HG03442 (cell line): ENCODE data around the gene TLDC2.
A peak's percentile ranks its signal among the peaks of the same experiment; 100 is the strongest.
"Not testable (repeated sequence)": the region's sequence is repeated elsewhere in the genome, so short reads cannot be mapped to it uniquely, and the experiment has no call there.

ENCODE experiments used
- ATAC-seq: cut with Tn5 transposase; IDR thresholded peaks from one replicate; pipeline ENCODE4 v1.9.1; 2021; ENCODE audit warnings: mild to moderate bottlenecking, moderate library complexity; ENCODE audit not compliant: unreplicated experiment

Gene TLDC2

DNA sequence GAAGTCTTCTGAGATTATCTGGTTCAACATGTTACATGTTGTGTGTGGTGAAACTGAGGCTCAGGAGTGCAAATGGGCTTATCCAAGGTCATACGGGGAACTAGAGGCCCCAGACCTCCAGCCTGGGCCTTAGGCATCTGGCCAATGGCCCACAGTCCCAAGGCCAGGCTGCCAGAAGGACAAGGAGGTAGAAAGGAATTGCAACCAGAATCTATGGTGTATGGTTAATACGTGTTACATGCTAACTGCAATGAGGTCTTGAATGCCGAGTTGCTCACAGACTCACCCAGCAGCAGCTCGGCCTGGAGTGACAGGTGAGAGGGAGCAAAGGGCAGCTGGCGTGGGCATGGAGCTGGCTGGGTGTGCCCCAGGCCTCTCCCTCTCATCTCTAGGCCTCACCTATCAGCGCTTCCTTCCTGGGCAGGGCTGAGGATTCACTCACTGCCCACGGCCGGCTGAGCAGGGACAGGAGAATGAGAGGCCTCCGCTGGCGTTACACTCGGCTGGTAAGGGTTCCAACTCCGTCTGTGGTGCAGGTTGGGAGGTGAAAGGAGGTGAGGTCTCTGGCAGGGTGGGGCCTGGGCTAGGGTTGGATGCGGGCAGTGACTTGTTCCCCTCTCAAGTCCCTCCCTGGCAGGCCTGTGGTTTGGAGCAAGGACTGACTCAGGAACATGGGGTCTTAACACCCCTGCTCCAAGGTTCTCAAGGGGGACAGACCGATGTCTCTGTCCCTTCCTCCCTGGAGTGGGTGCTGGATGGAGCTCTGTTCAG, at the start of gene TLDC2:
TLDC2 (plus strand) TSS at position 437 of the 771 bp plus-strand sequence; CDS start at position 474, 37 bp downstream.
- no peak for ATAC-seq

DNA sequence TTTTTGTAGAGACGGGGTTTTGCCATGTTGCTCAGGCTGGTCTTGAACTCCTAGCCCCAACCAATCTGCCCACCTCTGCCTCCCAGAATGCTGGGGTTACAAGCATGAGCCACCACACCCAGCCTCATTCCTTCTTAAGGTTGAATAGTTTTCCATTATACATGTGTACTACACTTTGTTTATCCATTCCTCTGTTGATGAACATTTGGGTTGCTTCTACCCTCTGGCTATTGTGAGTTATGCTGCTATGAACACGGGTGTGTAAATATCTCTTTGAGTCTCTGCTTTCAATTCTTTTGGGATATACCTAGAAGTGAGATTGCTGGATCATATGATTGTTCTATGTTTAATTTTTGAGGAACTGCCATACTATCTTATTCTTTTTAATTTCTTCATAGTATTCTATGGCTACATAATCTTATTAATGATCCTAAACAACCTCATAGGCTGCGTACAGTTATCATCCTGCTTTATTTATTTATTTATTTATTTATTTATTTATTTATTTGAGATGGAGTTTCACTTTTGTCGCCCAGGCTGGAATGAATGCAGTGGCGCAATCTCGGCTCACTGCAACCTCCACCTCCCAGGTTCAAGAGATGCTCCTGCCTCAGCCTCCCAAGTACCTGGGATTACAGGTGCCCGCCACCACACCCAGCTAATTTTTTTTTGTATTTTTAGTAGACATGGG, 49.2 kb upstream of the TLDC2 start:
- ATAC-seq = no peak

DNA sequence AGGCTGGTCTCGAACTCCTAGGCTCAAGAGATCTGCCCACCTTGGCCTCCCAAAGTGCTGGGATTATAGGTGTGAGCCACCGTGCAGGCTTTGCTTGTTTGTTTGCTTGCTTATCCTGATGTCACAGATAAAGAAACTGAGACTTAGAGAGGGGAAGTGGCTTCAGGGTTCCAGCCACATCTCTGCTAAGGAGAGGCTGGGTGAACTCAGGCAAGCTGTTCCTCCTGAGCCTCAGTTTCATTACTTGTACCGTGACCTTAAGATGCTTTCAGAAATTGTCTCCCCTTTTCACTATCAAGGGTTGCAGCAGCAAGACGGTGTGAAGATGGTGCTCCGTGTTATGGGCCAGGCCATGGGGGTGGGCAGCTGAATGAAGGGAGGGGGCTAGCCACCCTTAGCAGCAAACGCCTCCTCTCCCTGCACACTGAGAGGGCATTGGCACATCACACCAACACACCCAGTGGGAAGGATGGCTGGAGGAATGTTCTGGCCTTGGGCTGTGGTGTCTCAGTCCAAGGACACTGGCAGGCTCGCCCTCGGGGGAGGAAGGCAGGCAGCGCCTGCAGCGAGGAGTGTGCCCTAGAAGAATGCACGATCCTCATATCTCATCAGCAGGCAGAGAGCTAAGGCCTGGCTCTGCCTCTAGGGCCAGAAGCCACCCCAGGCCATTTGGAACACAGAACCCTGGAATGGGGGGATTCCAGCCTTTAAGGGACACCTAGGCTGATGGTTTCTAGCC, 48.2 kb upstream of the TLDC2 start:
- peak; percentile 74 for ATAC-seq

DNA sequence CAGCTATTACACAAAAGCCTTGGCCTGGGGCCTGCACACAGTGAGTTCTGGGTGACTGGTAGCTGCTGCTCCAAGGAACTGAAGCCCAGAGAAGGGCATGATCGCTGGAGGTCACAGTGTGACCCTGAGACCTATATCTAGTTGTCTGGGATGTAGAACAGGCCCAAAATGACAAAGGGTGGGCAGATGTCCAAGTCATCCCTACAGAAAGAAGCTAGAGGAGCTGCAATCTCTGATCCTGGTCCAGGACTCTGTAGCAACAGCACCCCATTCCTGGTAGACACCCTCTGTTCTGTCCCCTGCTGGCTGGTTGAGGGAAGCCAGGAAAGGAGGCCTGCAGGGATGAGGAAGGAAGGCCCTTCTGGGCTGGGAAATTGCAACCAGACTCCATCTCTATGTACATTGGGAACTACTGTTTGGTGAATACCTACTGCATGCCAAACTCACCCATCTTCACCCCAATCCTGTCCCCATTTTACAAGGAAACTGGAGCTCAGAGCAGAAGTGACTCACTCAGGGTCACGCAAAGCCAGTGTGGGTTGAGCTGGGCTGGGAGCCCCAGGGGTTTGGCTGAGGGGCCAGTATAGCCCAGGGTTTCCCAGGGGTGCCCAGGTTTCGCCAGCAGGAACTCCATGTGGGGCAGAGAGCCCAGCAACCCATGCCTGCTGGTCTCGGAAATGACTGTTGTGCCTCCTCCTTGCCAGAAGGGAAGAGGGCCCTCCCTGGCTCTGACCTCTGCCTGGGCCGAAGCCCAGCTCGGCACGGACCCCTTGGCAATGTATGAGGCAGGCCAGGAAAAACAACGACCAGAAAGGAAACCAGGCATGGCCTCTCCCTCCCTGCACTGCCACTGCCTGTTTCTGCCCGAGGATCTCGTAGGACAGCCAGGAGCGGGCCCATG, 44.9 kb upstream of the TLDC2 start:
- ATAC-seq = no peak

DNA sequence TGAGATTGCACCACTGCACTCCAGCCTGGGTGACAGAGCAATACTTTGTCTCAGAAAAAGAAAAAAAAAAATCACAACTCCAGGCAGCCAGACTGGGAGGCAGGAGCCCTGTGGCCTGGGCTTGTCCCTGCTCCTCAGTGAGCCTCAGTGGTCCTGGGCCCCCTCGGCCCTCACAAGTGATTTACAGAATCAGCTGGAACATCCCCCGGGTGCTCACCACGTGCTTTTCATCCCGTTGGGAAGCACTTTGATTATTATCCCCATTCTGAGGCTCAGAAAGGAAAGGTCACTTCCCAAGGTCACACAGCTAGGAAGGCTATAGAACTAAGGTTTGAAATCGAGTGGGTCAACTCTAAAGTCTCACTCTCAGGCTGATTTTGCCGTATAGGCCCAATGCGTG, 43.1 kb upstream of the TLDC2 start:
- no peak for ATAC-seq

DNA sequence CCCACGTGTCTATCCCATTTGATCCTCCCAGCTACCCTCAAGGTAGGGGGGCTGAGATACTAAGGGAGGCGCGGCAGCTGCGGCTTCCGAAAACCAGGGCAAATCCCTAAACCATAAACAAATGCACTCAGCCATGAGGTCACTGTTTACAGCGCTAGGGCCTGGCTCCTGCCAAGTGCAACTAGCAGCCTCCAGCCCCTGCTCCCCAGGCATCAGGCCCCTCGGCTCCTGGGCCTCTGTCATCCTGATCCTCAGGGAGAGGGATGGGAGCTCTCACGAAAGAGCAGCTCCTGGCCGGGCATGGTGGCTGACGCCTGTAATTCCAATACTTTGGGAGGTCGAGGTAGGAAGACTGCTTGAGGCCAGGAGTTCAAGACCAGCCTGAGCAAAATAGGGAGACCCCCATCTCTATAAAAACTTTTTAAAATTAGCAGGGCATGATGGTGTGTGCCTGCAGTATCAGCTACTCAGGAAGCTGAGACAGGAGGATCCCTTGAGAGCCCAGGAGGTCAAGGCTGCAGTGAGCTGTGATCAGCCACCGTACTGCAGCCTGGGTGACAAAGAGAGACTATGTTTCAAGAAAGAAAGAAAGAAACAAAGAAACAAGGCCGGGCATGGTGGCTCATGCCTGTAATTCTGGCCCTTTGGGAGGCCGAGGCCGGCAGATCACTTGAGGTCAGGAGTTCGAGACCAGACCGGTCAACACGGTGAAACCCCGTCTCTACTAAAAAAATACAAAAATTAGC, 42.5 kb upstream of the TLDC2 start:
- ATAC-seq = no peak

DNA sequence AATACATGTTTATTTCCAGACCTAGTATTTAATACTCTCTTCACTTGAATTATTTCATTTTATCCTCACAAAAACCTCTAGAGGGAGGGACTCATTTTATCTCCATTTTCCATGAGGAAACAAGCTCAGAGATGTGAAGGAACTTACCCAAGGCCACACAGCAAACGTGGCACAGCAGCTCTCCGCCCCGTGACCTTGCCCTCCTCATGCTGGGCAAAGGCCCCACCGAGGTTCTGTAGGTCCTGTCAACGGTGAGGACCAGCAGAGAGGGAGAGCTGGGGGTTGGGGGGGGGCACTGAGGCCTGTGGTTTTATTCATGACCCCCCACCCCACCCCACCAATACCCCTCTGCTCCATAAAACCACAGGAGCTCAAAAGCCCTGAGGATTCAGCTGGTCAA, 40.9 kb upstream of the TLDC2 start:
- ATAC-seq = no peak

DNA sequence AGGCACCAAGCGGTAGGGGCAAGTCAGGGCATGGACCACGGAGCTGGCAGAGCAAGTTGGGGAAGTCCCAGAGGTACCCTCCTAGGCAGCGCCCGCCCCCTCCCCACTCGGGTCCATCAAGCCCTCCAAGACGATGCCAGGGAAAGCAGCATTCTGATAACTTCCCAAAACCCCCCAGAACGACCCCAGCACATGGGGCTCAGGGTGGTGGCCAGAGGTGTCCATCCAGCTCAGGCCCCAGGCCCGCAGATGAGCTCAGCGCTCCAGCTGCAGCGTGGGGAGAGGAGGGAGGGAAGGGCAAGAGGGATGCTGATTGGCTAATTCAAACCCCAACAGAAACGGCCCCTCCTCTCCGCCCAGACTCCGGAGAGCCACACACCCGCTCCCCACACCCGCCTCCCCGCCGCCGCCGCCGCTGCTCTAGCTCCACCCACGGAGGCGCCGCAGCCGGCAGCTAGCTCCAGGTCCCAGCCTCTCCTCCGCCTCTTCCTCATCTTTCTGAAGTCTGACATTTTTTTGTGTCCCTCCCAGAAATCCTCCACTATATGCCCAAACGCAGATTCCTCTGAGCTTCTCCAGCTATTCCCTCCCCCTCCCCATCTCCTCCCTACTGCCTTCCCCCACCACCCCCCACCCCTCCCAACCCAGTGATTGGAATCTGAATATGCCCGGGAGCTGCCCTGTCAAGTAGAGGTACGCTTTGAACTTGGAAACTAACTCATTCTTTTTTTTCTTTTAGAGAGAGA, 40.3 kb upstream of the TLDC2 start:
- ATAC-seq = peak; percentile 83

DNA sequence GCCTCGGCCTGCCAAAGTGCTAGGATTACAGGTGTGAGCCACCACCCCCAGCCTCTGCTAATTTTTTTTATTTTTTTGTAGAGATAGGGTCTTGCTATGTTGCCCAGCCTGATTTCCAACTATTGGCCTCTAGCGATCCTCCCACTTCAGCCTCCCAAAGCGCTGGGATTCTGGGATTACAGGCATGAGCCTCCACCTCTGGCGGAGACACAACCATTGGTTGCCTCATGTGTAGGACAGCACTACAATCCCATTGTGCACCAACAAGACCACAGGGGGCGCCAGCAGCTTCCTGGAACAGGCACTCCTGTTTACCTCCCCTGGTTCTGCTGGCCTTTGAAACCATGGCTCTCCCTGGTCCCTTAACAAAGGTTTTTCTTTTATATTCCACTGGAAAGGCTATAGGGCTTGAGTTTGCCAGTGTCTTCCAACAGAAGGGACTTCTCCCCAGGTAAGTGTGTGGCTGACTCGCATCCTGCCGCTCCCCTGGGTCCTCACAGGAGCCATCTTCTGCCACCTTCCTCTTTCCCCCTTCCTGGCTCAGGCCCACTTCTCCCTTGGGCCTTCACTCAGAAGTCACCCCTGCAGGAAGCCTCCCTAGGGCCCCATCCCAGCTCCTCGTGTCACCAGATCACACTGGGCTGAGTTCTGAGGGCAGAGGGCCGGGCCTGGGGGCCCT, 39.2 kb upstream of the TLDC2 start:
- ATAC-seq = no peak

DNA sequence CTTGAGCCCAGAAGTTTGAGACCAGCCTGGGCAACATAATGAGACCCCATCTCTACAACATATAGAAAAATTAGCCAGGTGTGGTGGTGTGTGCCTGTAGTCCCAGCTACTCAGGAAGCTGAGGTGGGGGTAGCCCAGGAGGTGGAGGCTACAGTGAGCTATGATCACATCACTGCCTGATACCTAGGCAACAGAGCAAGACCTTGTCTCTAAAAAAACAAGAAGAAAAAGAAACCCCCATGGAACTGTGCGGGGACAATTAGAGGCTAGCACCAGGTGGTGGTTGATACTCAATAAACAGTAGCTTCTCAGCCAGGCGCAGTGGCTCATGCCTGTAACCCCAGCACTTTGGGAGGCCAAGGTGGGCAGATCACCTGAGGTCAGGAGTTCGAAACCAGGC, 37.6 kb upstream of the TLDC2 start:
- not testable (repeated sequence) for ATAC-seq

DNA sequence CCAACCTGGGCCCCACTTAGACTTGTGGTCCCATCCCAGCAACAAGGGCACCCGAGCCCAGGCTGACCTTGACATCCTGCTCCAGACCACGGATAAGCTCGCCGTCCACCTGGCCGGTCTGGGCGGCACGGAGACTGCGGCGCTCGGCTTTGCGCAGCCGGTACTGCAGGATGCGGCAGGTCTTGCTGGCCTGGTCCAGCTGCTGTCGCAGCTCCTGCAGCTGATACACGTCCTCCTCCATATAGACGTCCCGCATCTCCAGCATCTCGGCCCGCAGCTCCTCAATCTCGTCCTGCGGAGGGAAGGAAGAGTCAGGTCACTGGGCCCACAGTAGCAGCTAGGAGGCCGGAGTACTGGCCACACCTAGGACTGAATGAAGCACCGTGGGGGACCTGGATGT, 36.8 kb upstream of the TLDC2 start:
- ATAC-seq = no peak

DNA sequence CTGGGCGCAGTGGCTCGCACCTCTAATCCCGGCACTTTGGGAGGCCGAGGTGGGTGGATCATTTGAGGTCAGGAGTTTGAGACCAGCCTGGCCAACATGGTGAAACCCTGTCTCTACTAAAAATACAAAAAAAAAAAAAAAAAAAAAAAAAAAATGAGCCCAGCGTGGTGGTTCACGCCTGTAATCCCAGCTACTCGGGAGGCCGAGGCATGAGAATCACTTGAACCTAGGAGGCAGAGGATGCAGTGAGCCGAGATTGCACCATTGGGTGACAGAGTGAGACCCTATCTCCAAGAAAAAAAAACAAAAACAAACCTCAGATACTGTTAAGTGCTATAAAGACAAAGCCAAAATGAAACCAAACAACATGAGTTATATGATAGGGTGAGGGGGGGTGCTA, 34.9 kb upstream of the TLDC2 start:
- not testable (repeated sequence) for ATAC-seq

DNA sequence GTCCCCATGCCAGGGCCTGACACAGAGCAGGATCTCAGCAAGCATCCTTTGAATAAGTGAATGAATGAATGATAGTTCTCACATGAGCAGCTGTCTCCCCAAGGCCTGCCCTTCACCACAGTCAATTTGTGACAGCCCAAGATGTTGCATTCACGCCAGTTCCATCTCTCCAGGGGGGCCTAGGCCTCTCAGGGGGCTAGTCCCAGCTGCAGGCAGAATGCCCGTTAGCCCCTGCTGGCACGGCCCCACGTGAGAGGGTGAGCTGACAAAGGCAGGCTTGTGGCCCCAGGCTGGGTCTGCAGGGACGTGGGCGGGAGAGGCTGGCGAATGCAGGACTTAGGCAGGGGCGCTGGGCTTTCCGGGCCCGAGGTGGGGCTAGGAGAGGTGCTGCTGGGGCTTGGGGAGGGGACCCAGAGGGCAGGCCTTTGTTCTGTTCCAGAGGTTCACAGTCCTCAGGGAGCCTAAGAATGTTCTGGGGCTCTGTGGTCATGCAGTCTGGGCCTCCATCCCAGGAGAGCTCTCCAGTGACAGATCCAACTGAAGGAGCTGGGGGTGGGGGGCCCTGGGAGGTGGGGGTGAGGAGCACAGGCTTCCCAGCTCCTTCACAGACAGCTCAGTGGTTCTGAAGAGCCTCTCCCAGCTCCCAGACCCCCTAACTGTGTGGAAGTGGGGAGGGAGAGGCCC, 30.5 kb upstream of the TLDC2 start:
- ATAC-seq = no peak

DNA sequence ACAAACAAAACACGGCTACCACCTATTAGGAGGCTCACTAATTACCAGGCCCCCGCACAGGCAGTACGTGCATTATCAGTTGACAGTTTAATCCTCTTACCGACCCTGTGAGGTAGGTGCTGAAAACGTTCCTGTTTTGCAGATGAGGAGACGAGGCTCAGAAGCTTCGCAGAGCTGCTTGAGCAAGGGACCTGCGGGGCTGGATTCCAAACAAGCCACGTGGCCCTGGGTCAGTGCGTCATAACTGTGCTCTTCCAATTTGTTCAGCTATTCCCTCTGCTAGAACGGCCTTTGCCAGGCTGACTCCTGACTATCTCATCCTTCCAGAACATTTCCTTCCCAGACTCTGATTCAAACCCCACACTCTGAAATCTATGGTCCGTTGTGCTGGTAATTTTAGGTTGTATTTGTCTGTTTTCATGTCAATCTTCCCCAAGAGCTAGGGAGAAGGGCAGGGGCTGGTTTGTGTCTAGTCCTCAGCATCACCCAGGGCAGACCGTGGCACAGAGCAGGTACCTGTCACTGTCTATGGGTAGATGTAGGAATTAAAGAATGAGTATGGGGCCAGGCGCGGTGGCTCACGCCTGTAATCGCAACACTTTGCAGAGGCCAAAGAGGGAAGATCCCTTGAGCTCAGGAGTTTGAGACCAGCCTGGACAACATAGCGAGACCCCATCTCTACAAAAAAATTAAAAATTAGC, 28.8 kb upstream of the TLDC2 start:
- ATAC-seq = no peak

DNA sequence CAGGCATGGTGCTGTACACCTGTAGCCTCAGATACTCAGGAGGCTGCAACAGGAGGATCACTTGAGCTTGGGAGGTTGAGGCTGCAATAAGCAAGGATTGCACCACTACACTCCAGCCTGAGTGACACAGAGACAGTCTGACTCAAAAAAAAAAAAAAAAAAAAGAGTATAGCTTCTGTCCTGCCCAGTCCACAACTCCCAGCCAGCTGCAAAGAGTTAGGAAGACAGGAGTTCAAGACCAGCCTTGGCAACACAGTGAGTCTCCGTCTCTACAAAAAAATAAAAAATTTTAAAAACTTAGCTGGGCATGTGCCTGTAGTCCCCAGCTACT, 28.3 kb upstream of the TLDC2 start:
- ATAC-seq = no peak

DNA sequence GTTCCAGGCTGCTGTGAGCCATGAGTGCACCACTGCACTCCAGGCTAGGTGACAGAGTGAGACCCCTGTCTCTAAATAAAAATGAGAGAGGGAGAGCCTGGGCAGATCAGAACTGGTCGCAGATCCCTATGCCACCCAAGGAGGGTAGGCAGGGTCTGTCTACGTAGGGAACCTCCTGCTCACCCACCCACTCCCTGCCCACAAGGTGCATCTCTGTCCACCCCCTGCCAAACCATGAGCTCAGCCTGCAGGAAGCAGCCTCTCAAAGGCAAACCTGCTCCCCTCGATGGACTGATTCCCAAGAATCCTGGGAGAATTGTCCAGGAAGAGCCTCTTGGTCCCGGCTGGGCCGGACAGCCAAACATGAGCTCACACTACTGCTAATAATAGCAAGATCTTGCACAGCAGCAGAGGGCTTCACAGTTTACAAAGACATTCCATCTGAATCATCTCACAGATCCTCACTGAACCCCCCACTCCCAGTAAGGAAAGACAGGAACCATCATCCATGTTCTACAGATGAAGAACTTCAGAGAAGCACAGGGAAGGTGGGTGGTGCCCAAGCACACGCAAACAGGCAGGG, 27.8 kb upstream of the TLDC2 start:
- ATAC-seq = no peak

DNA sequence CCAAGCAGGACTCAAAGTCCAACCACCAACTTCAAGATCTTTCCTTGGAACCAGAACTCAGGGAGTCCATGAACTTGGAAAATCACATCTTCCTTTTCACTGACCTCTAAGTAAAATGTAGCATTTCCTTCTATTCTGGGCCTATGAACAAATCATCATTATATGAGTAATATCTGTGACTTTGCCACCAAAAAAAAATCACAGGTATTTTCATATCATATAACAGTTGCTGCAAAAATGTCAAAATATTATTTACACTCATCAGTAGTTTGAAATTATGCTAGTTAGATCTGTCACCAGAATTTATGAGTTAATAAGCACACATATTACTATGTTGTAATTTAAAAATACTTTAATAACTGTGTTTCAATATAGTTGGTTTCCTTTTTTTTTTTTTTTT, 27.3 kb upstream of the TLDC2 start:
- ATAC-seq = no peak
